Measurements from ENCODE around the gene EMC10. TPM values are rescaled to one million over a fixed set of nuclear protein-coding genes. Genes with fewer than 3 reads are reported as not detected.

EMC10 gene
- total RNA-seq, 1 experiment from 2014 or later: 66.7 TPM

DNA sequence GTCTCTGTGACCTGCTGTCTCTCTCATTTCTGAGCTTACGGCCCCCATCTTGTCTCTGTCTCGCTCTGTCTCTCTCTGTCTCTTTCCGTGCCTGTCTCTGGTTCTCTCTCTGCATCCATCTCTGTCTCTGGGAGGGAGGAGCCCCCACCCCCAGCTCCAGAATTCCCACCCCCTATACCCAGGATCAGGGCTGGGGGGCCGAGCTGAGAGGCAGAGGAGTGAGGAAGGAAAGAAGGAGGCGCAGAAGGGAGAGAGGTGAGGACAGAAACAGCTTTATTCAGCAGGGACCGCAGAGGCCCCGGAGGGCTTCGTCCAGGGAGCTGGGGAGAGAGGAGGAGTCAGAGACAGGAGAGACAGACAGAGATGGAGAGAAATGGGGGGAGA, 20.7 kb downstream of the EMC10 start:
- CTCF ChIA-PET: no interaction called here
- intact Hi-C loops (cut with micrococcal nuclease; ENCODE audit: unreplicated experiment): no loop called here
- Histone ChIP-seq H3K9me3 (ENCODE audit: control insufficient read depth, insufficient read depth, low read depth, low read length) (no peaks in the 10 kb centered on the region), H3K4me1 (ENCODE audit: control insufficient read depth, insufficient read depth, low read length) (peaks cover 6% of the 10 kb centered on the region), H3K27me3 (ENCODE audit: control insufficient read depth, insufficient read depth, low read length) (no peaks in the 10 kb centered on the region), H3K4me3 (ENCODE audit: low read depth in 2 of 2, low read length in 2 of 2) (no peak overlapping the region), H3K36me3 (ENCODE audit: control insufficient read depth, insufficient read depth, low read length) (no peaks in the 10 kb centered on the region), H3K27ac (ENCODE audit: low read length) (no peak overlapping the region)
- DNase-seq (ENCODE audit: low read depth, low spot score): no peak
- ATAC-seq: no peak
- in situ Hi-C loops (cut with HindIII; ENCODE audit: low pct_unique_long_range_greater_than_20kb, low sequenced_read_pairs): no loop called here
- TF ChIP-seq SIN3A (IDR thresholded peaks at IDR 0.05; ENCODE audit: borderline replicate concordance, insufficient read depth, low read depth, low read length): no peak
- TF ChIP-seq, protein P1, sequence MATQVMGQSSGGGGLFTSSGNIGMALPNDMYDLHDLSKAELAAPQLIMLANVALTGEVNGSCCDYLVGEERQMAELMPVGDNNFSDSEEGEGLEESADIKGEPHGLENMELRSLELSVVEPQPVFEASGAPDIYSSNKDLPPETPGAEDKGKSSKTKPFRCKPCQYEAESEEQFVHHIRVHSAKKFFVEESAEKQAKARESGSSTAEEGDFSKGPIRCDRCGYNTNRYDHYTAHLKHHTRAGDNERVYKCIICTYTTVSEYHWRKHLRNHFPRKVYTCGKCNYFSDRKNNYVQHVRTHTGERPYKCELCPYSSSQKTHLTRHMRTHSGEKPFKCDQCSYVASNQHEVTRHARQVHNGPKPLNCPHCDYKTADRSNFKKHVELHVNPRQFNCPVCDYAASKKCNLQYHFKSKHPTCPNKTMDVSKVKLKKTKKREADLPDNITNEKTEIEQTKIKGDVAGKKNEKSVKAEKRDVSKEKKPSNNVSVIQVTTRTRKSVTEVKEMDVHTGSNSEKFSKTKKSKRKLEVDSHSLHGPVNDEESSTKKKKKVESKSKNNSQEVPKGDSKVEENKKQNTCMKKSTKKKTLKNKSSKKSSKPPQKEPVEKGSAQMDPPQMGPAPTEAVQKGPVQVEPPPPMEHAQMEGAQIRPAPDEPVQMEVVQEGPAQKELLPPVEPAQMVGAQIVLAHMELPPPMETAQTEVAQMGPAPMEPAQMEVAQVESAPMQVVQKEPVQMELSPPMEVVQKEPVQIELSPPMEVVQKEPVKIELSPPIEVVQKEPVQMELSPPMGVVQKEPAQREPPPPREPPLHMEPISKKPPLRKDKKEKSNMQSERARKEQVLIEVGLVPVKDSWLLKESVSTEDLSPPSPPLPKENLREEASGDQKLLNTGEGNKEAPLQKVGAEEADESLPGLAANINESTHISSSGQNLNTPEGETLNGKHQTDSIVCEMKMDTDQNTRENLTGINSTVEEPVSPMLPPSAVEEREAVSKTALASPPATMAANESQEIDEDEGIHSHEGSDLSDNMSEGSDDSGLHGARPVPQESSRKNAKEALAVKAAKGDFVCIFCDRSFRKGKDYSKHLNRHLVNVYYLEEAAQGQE (IDR thresholded peaks at IDR 0.05; ENCODE audit: insufficient read depth in 1 of 2, low read depth in 2 of 2, low read length in 1 of 2): no peak
- no peak for TF ChIP-seq POLR2AphosphoS5 (IDR thresholded peaks at IDR 0.05; ENCODE audit: low read depth, low read length)
- no peak for TF ChIP-seq TCF7L2 (IDR thresholded peaks at IDR 0.05; ENCODE audit: low read depth, low read length)
- TF ChIP-seq, protein P2, sequence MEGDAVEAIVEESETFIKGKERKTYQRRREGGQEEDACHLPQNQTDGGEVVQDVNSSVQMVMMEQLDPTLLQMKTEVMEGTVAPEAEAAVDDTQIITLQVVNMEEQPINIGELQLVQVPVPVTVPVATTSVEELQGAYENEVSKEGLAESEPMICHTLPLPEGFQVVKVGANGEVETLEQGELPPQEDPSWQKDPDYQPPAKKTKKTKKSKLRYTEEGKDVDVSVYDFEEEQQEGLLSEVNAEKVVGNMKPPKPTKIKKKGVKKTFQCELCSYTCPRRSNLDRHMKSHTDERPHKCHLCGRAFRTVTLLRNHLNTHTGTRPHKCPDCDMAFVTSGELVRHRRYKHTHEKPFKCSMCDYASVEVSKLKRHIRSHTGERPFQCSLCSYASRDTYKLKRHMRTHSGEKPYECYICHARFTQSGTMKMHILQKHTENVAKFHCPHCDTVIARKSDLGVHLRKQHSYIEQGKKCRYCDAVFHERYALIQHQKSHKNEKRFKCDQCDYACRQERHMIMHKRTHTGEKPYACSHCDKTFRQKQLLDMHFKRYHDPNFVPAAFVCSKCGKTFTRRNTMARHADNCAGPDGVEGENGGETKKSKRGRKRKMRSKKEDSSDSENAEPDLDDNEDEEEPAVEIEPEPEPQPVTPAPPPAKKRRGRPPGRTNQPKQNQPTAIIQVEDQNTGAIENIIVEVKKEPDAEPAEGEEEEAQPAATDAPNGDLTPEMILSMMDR (IDR thresholded peaks at IDR 0.05): no peak
- no TSS peak for BruUV-seq (replicated peaks)
- POLR2A ChIA-PET: no interaction called here

DNA sequence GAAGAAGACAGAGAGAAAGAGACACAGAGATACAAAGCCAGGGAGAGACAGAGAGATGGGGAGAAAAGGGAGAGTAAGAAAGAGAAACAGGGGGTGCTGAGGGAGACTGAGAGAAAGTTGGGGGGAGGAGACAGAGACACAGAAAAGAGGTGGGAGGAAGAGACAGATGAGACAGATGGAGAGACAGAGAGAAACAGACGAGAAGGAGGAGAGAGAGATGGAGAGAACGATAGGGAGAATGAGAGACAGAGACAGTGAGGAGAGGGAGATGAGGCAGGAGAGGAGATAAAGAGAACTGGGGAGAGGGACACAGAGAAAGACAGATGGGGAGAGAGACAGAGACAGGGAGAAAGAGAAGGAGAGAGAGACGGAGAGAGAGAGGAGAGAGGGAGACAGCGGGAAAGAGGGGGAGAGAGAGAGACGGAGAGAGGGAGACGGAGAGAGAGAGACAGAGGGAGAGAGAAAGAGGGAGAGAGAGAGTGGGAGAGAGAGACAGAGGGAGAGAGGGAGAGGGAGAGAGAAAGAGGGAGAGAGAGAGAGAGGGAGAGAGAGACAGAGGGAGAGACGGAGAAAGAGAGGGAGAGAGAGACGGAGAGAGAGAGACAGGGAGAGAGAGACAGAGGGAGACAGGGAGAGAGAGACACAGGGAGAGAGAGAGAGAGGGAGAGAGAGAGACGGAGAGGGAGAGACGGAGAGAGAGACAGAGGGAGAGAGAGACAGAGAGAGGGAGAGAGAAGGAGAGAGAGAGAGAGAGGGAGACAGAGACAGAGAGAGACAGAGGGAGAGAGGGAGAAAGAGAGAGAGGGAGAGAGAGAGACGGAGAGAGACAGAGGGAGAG, 22.1 kb downstream of the EMC10 start:
- Histone ChIP-seq H3K36me3 (ENCODE audit: control insufficient read depth, insufficient read depth, low read length) (no peaks in the 10 kb centered on the region), H3K4me3 (ENCODE audit: low read depth in 2 of 2, low read length in 2 of 2) (no peak overlapping the region), H3K27me3 (ENCODE audit: control insufficient read depth, insufficient read depth, low read length) (no peaks in the 10 kb centered on the region), H3K27ac (ENCODE audit: low read length) (no peak overlapping the region), H3K9me3 (ENCODE audit: control insufficient read depth, insufficient read depth, low read depth, low read length) (no peaks in the 10 kb centered on the region), H3K4me1 (ENCODE audit: control insufficient read depth, insufficient read depth, low read length) (peaks cover 6% of the 10 kb centered on the region)
- no TSS peak for BruUV-seq (replicated peaks)
- in situ Hi-C loops (cut with HindIII; ENCODE audit: low pct_unique_long_range_greater_than_20kb, low sequenced_read_pairs) (no loop called here), intact Hi-C loops (cut with micrococcal nuclease; ENCODE audit: unreplicated experiment) (no loop called here)
- CTCF ChIA-PET: no interaction called here
- DNase-seq (ENCODE audit: low read depth, low spot score): no peak
- no peak for ATAC-seq
- POLR2A ChIA-PET: no interaction called here
- TF ChIP-seq, protein P1 (IDR thresholded peaks at IDR 0.05; ENCODE audit: insufficient read depth in 1 of 2, low read depth in 2 of 2, low read length in 1 of 2): no peak
- TF ChIP-seq TCF7L2 (IDR thresholded peaks at IDR 0.05; ENCODE audit: low read depth, low read length) (no peak), POLR2AphosphoS5 (IDR thresholded peaks at IDR 0.05; ENCODE audit: low read depth, low read length) (no peak), SIN3A (IDR thresholded peaks at IDR 0.05; ENCODE audit: borderline replicate concordance, insufficient read depth, low read depth, low read length) (no peak)
- TF ChIP-seq, protein P2 (IDR thresholded peaks at IDR 0.05): no peak
